GM04503 (cell line): Measurements from ENCODE around the gene CACNB2.

Experiments used
- DNase-seq: peaks from one replicate; pipeline ENCODE4 v3.0.0-alpha.2; 2012; ENCODE audit warnings: low read depth

Gene CACNB2

DNA sequence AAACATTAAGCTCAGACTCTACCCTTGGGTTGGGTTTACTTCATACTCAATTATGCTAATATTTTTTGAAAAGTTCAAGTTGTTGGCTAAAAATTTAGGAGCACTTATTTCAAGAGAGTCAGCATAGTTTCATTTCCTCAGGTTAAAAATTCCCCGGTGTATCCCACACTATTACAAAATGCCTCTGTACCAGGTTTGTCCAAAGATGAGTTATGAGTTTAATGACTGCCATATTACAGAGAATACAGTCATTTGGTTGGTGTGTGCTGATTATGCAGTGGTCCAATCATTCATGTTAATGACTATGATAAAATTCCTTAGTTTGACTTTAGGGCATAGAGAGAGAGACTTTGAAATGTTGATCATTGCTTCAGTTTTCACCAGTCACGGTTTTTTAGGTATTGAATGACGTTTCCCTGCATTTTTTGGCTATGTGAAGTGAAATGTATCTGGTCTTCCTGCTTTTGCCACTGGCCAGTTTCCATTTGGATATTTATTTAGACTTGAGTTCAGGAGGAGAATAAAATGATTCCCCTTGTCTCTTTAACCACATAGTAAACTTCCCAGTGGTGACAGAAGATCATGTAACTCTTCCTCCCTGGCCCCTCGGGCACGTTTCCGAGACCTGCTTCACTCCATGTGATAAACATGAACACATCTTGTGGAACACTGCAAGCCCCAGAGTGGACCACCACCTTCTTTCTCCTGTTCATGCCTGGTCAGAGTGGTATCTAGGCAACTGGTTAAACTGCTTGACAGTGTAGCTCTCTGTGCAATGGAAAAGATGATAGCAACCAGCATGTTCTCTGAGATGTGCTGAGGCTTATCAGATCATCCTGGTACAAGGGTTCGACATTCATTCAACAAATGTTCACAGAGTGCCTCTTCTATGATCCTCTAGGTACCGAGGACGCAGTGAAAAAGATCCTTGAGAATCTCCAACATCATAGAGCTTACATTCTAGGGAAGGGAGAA is 153.6 kb downstream of the CACNB2 start:
- no peak for DNase-seq

DNA sequence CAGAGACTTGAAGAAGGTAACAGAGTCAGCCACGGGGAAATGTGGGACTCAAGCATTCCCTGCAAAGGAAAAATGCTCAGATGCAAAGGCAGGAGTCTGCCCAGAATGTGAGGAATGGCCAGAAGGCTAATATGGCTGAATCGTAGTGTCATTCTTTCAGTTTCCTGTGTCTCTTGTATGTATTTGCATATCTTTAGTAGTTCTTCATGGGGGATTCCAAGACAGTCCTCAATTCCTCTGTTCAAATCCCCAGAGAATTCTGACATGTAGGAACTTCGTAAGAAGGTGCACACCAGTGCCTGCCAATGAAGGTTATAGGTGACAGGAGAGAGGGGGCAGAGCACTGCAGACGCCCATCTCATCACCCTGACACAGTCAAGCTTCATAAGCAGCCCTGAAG is 154.4 kb downstream of the CACNB2 start:
- DNase-seq: no peak

DNA sequence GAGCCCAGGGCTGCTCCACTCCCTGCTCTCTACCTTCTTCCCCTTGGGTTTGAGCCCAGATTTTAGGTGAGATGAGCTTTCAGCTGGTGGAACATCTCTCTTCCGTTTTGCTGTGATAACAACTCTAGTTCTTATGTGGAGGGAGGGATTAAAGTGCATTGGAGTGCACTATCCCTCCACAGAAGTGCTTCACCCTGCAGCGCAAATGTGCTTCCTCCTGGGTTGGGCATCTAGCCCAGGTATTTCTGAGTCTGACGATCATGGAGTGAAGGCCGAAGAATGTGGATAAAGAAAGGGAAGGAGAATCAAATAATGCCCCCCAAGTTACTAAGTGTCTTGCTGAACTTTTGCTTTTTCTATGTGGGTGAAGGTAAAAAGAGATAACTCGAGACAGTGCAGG is 157.4 kb downstream of the CACNB2 start:
- no peak for DNase-seq

DNA sequence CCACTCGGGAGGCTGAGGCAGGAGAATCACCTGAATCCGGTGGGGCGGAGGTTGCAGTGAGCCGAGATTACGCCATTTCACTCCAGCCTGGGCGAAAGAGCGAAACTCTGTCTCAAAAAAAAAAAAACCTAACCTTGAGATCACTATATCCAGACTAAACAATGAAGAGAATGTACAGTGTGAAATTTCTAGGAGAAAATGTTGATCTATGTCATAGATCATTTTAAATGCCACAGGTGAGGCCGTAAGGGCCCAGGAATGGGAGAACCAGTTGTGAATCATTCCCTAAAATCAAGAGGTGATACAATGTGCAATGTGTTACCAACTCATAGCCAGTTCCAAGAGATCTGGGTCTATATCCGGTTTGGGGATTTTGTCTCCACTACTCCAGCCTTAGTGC is 158.0 kb downstream of the CACNB2 start:
- DNase-seq: no peak

DNA sequence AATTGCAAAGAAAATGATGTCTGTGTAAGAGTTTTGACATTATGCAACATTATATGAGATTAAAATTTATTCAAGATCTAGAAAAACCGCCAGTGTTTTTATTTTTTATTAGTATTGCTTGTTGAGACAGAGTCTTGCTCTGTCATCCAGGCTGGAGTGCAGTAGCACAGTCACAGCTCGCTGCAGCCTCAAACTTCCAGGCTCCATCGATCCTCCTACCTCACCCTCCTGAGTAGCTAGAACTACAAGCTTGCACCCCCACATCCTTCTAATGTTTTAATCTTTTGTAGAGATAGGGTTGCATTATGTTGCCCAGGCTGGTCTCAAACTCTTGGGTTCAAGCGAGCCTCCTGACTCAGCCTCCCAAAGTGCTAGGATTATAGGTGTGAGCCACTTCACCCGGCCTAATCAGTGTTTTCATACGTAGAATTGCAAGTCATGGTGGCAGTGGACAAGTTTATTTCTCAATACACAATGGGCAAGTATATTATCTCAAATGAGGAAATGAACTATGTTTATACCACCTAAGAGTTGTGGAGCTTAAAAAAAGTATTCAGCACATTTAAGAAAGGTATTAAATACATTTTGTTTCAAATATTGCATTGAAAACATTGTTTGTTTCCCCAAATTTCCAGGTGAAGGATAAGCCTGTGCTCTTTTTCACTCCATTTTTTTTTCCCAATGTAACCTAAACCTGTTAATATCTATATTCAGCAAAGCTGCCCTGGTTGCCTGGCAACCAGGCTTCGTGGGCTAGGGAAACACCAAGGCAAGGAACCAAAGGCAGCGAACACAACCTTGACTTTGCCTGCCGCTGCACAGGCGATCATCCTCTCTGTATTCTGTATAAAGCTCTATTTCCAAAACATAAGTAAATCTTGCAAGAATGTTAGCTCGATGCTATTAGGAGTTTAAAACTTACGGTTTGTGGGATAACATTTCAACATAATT is 163.9 kb downstream of the CACNB2 start:
- no peak for DNase-seq

DNA sequence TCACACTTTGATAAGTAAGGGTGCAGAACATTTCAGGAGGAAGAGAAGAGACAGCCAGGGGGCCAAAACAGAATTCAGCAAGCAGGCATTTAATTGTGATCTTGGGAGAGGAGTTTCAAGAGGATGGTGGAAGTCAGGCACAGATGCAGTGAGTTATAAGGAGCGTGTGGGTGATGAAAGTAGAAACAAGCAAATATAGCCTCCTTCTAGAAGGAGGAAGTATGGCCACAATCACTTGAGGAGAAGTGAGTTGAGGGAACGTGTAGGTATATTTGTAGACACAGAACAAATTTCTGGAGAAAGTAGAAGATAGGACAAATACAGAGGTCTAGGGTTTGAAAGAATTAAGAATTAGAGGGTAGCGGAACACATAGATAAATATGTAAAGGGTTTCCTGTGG is 165.8 kb downstream of the CACNB2 start:
- DNase-seq: no peak

DNA sequence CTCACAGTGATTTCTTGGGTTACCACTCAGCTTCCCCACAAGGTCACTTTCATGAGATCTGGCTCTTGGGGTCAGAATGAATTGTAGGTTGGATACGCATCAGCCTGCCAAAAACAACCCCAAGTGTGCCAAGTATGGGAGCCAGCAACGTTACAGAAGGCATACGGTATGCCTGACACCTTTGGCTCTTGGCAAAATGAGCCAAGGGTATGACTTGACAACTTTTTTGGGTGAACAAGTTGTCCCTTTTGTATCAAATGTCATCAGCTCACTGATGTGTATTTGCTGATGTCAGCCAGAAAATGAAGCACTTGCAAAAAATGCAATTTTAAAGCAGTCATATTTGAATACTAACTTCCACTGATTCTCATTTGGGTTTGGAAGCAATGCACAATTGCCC is 168.4 kb downstream of the CACNB2 start:
- DNase-seq: no peak

DNA sequence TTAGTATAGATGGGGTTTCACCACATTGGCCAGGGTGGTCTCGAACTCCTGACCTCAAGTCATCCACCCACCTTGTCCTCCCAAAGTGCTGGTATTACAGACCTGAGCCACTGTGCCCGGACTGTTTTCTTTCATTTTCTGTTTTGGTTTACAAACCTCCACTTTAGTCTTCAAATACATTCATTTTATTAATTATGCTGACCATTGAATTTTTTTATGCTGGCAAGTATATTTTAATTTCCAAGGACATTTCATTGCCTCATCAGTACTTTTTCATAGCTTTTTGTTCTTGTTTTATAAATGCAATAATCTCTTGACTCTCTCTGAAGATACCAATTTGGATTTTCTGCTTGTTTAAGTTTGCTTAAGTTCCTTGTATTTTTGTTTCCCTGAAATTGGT is 170.5 kb downstream of the CACNB2 start:
- no peak for DNase-seq

DNA sequence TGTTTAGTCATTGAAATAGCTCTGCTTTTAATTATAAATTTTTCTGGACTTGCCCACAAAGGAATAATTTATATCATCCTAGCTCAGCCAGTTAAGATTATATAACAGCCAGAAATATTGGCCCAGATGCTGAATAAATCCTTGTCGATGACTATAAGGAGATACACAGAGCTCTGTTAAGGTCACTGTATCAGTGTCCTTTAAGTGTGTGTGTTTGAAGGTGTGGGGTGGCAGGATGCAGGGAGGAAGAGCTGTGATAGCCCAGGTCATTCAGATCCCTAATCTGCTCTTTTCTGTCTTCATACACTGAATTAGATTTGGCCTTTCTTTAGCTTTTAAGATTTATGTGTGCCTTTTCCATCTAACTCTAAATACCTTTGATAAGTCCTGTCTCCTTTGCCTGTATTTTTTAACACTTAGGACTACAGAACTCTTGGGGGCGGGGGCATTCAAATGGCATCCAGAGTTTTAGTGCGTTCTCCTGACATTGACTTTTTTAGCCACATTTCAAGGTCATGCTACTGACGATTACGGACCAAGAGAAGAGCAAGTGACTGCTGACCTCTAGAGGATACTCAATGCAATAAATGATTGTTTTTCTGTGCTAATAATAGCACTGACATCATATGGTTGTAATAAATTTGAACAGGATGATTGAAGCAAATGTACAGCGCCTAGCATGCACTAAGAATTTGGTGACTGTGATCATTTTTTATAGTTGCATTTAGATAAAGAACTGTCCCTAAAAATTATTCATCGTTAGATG is 172.3 kb downstream of the CACNB2 start:
- no peak for DNase-seq

DNA sequence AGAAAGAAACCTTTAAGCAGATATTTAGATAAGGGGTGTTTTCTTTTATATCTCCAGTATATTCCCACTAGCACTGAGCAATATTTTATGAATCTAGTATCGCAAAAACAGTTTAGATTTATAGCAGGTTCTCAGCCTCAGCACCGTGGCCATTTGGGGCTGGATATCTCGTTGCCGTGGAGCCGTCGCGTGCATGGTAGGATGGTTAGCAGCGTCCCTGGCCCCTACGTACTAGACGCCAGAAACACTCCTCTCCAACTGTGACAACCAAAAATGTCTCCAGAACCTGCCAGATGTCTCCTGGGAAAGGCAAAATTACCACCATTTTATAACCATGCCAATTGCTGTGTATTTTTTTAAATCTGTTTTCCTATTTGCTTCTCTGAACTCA is 172.9 kb downstream of the CACNB2 start:
- DNase-seq: no peak

DNA sequence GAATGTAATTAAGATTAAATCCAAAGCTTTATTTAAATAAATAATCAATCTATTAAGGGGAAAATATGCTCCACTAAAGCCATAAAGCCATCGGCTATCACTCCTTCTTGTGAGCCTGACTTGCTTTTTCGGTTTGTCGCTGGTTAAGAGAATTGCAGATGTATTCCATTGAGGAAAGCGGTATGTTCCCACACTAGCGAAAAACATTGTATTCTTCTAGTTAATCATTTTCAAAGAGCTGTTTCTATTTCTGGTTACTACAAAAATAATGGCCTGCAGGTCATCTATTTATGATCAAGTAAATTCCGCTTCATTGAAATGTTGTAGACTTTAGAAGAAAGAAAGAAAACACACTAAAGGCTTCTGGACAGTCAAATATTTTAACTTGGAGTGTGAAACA is 173.4 kb downstream of the CACNB2 start:
- DNase-seq: no peak

DNA sequence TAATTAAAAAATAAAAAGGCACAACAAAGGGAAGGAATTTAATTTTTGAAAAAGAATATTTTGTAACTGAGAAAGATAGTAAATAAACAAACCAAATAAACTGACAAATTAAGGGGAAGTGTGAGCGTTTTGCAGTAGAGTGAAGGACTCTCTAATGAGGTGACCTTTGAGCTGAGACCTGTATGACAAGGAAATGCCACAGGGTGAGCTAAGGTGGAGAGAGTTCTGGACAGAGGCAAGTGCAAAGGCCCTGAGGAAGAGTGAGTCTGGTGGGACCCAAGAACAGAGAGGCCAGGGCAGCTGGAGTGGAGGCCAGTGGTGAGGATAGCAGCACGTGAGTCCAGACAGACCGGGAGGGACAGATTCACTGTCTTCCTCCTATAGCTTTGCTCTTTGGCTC is 179.4 kb downstream of the CACNB2 start:
- DNase-seq: no peak

DNA sequence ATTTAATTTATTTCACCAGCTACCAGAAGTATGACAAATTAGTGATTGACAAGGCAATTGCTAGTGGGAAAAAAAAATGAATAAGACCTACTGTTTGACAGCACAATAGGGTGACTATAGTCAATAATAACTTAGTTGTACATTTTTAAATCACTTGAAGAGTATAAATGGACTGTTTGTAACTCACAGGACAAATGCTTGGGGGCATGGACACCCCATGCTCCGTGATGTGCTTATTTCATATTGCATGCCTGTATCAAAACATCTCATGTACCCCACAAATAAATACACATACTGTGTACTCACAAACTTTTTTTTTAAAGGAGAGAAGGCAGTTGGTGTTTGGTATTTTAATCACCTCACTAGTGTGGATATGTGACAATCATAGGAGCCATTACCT is 181.1 kb downstream of the CACNB2 start:
- no peak for DNase-seq

DNA sequence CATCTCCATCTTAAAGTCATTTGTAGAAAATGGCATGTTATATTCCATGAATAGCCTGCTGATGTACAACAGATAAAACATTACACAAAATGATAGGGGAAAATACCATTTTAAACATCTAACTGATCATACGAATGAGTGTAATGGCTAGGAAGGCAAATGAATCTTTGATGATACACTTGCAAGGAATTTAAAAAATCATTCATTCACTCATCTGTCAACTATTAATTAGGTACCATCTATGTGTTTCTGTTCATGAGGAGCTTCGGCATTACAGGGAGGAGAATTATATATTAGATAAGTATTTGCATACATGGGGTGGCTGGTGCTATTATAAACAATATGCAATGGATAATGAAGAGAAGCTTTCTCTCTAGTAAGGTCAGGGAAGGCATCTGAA is 183.7 kb downstream of the CACNB2 start:
- no peak for DNase-seq

DNA sequence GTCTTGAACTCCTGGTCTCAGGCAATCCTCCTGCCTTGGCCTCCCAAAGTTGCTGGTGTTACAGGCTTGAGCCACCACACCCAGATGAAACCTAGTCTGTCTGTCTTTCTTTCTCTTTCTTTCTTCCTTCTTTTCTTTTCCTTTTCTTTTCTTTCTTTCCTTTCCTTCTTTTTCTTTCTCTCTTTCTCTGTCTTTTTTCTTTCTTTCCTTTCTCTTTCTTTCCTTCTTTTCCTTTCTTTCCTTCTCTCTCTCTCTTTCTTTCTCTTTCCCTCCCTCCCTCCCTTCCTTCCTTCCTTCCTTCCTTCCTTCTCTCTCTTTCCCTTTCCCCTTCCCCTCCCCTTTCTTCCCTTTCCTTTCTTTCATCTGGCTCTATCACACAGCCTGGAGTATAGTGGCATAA is 185.2 kb downstream of the CACNB2 start:
- no peak for DNase-seq

DNA sequence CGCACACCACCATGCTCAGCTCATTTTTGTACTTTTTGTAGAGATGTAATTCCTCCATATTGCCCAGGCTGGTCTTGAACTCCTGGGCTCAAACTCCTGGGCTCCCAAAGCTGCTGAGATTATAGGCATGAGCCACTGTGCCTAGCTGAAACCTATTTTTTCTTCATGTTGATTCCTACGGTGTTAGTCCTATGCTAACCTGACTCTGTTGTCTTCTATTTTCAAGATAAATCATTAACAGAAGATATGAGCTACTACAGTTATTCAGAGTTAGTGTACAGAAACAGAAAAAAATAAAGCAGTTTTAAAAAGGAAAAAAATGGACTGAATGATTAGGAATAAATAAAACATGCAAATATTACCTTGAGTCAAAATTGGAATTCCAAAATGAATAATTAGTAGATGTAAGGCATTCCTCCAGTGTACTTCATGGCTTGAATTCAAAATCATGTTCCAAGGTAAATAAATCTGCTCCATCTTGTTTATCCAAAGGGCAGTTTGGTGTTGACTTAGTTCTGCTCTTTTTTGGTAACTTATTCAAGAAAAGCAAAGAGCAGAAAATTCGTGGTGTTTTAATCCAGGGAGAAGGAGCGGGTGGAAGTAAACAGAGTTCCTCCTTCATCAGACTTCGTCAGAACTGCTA is 185.8 kb downstream of the CACNB2 start:
- DNase-seq: no peak

DNA sequence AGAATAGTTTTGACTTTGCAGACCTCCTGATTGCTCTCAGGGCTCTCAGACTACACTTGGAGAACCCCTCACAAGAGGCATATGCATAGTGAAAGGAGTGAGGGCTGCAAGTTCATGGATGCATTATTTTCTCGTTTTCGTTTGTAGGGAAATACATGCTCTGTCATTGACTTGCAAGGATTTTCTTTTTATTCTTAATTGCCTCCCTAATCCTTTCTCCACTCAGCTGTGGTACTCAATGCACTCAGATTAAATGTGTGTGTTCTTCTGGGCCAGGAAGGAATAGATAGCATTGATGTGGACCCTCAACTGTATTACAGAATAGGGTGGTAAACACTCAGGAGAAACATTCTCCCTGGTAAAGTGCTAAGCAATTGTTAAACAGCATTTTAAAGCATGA is 188.7 kb downstream of the CACNB2 start:
- no peak for DNase-seq

DNA sequence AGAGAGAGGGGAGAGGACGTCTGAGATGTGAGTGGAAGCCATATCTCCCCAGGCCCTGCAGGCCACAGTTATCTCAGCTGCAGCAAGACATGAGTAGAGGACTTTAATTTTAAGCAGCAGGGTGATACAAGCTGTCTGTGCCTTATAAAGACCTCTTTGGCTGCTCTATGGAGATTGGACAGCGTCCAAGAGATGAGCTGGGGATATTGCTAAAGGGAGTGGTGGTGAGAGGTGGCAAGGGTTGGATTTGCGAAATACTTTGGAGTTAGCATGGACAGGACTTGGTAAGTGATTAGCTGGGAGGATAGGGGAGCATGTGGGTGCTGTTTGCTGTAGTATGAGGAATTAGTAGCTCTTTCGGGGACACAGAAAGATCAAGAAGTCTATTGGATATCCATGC is 191.8 kb downstream of the CACNB2 start:
- DNase-seq: no peak

DNA sequence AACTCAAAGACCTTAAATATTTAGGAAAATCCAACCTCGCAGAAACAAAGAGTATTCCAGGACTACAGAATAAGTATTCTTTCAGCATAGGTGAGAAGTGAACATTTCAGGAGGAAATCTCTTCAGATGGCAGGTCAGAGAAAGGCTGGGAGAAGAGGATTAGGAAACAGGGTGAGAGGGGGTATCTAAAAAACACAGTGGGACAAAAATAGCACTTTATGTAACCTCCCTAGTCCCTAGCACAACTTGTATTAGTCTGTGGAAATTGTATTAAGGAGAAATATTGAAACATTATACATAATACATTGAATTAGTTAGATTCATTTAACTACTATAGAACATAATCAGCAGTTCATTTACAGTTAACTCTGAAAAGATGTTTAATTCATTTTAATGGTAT is 192.3 kb downstream of the CACNB2 start:
- DNase-seq: no peak

DNA sequence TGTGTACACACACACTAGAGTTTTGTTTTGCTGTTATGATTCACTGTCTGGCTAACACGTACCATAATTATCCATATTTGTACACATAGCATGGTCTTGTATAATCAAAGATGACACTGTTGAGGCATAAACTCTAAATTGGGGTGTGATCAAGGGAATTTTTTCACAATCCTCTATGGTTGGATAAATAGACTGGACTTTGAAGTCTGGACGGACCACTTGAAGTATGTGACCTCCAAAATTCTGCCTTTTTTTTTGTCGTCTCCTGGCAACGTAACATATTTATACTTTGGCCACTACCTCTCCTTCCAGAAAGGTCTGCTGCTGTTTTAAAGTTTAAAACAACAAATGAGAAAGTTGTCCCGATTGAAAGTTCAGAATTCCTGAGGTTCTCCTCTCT is 193.4 kb downstream of the CACNB2 start:
- DNase-seq: no peak

DNA sequence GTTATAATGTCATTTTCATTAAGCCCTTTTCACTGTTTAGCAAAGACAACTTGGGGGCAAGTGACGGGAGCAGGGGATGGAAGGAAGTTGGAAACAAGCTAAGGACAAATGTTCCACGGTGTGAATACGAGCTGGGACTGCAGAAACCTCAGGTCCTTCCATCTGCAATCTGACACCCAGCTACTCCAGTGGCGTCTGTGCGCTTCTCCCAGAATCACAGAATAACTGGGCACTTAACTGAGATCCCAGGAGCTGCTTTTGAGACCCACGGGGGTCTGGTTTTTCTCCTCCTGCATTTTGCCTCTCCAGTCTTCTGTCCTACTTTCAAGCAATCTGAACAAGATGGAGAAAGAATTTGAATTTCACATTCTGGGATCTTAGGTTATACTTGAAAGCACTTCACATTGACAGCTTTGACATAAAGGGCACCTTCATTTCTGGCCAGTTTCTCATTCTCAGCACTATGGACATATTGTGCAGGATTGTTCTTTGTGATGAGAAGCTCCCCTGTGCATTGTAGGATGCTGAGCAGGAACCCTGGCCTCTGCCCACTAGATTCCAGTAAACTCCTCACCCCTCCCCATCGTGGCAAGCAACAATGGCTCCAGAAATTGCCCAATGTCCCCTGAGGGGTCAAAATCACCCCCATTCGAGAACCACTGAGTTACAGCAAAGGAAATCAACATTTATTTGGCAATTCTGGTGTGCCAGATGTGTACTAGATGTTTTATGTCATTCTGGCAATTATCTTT is 194.1 kb downstream of the CACNB2 start:
- DNase-seq: no peak
